Measurements from ENCODE around the gene MYOD1.

Gene MYOD1

DNA sequence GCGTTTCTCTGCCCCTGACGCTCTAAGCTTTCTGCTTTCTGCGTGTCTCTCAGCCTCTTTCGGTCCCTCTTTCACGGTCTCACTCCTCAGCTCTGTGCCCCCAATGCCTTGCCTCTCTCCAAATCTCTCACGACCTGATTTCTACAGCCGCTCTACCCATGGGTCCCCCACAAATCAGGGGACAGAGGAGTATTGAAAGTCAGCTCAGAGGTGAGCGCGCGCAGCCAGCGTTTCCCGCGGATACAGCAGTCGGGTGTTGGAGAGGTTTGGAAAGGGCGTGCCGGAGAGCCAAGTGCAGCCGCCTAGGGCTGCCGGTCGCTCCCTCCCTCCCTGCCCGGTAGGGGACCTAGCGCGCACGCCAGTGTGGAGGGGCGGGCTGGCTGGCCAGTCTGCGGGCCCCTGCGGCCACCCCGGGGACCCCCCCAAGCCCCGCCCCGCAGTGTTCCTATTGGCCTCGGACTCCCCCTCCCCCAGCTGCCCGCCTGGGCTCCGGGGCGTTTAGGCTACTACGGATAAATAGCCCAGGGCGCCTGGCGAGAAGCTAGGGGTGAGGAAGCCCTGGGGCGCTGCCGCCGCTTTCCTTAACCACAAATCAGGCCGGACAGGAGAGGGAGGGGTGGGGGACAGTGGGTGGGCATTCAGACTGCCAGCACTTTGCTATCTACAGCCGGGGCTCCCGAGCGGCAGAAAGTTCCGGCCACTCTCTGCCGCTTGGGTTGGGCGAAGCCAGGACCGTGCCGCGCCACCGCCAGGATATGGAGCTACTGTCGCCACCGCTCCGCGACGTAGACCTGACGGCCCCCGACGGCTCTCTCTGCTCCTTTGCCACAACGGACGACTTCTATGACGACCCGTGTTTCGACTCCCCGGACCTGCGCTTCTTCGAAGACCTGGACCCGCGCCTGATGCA lies at the start of gene MYOD1:
MYOD1 (plus strand) TSS at position 544 of the 910 bp plus-strand sequence; CDS start at position 756, 212 bp downstream.
- TF ChIP-seq CTCF (conservative IDR thresholded peaks at IDR 0.05) (no peak), ZFX (IDR thresholded peaks at IDR 0.05) (no peak)
- H3K27ac ChIP-seq, result no peak within 1 kb of the TSS

DNA sequence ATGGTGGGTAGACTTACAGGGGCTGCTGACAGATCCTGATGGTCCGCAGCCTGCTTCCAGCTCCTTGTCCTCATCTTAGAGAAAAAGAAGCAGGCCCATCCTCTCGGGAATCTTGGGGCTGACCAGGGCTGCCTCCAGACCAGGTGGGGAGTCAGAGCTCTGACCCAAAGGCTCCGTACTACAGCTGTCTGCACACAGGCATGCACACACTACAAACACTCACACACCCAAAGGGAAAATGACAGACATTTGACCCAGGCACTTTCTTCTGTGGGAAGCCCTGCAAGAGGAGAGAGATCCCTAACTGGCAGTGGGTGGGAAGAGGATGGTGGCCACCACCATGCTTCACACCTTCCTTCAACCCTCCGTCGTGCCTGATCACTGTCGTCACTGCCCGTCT lies 46.9 kb upstream of the MYOD1 start:
- H3K27ac ChIP-seq, result no peak overlapping the region
- TF ChIP-seq CTCF (conservative IDR thresholded peaks at IDR 0.05), result no peak
- TF ChIP-seq ZFX (IDR thresholded peaks at IDR 0.05), result no peak

- H3K27ac ChIP-seq, result no peak overlapping the region
- no peak for TF ChIP-seq ZFX (IDR thresholded peaks at IDR 0.05)
- no peak for TF ChIP-seq CTCF (conservative IDR thresholded peaks at IDR 0.05)
Measured at GRCh38 chr11:17673951-17674350, 45.4 kb upstream of the MYOD1 start.

DNA sequence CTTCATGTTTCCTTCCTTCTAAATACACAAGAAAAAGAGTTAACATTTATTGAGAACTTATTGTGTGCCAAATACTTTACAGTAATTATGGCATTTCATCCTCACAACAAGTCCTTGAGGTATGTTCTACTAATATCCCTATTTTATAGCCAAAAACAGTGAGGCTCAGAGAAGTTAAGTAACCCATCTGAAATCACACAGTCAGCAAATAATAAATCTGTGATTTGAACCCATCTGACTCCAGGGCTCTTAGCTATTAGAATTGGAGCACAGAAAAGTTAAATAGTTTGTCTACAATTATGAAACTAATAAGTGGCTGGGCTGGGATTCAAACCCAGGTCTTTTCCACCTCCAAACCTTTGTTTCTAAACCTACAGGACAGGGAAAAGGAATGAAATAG lies 36.5 kb upstream of the MYOD1 start:
- H3K27ac ChIP-seq, result no peak overlapping the region

GRCh38 chr11:17683377-17684161 lies 35.8 kb upstream of the MYOD1 start:
- no peak for TF ChIP-seq CTCF (conservative IDR thresholded peaks at IDR 0.05)
- no peak for TF ChIP-seq ZFX (IDR thresholded peaks at IDR 0.05)
- H3K27ac ChIP-seq, result peak overlapping the region; percentile 0; the same call in 1 of the 2 replicates

More for the DNA sequence above, 36.5 kb upstream of the MYOD1 start:
- TF ChIP-seq ZFX (IDR thresholded peaks at IDR 0.05) (no peak), CTCF (conservative IDR thresholded peaks at IDR 0.05) (no peak)

- TF ChIP-seq ZFX (IDR thresholded peaks at IDR 0.05), result no peak
- no peak for TF ChIP-seq CTCF (conservative IDR thresholded peaks at IDR 0.05)
- no peak overlapping the region for H3K27ac ChIP-seq
Measured at GRCh38 chr11:17684550-17684949, 34.8 kb upstream of the MYOD1 start.
